ENCODE results near the gene TEX14. TPM values are rescaled to one million over a fixed set of nuclear protein-coding genes. Genes with fewer than 3 reads are reported as not detected.
"Not testable (repeated sequence)": the region's sequence is repeated elsewhere in the genome, so short reads cannot be mapped to it uniquely, and the experiment has no call there.

TEX14 gene
- total and polyA plus RNA-seq, 2 donors (not counting 1 experiment from before 2014, with no cell fraction given): under 0.01 to 0.03 TPM

DNA sequence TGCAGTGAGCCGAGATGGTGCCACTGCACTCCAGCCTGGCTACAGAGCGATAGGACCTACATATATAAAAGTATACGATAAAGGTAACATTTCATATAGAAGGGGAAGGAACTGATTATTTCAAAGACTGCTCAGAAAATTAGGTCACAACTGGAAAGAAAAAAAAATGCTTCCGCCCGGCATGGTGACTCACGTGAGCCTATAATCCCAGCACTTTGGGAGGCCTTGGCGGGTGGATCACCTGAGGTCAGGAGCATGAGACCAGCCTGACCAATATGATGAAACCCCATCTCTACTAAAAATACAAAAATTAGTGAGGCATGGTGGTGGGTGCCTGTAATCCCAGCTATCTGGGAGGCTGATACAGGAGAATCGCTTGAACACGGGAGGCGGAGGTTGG is 7.8 kb downstream of the TEX14 start:
- H3K36me3 ChIP-seq (ENCODE audit: control insufficient read depth, insufficient read depth, low read length): no peaks in the 10 kb centered on the region
- H3K4me3 ChIP-seq (replicated peaks in 1 of 4; ENCODE audit: control extremely low read depth in 1 of 4, insufficient read depth in 1 of 4, low read depth in 3 of 4, low read length in 4 of 4): no peak overlapping the region
- no peak overlapping the region for H3K9ac ChIP-seq (ENCODE audit: insufficient read depth, low read length)
- H2AFZ ChIP-seq (ENCODE audit: low read length): no peak overlapping the region
- DNase-seq (ENCODE audit: low read depth in 2 of 2): no peak
- H3K27ac ChIP-seq (ENCODE audit: insufficient read depth, low read length): no peak overlapping the region
- no peaks in the 10 kb centered on the region for H3K27me3 ChIP-seq (ENCODE audit: control insufficient read depth, insufficient read depth, low read length)
- TF ChIP-seq CTCF (conservative IDR thresholded peaks at IDR 0.05 in 1 of 2, IDR thresholded peaks at IDR 0.05 in 1 of 2; ENCODE audit: low read depth in 1 of 2, low read length in 2 of 2) (no peak), EZH2 (IDR thresholded peaks at IDR 0.05; ENCODE audit: low read length, missing control alignments) (no peak)
- H4K20me1 ChIP-seq (ENCODE audit: control insufficient read depth, extremely low read depth, insufficient read depth, low read length): no peaks in the 10 kb centered on the region
- H3K79me2 ChIP-seq (ENCODE audit: control insufficient read depth, insufficient read depth, low read length): no peaks in the 10 kb centered on the region
- H3K4me1 ChIP-seq (ENCODE audit: control insufficient read depth, extremely low read depth, insufficient read depth, low read length): no peaks in the 10 kb centered on the region
- no peak overlapping the region for H3K4me2 ChIP-seq (ENCODE audit: extremely low read depth, insufficient read depth, low read length)
- no peaks in the 10 kb centered on the region for H3K9me3 ChIP-seq (ENCODE audit: control insufficient read depth, insufficient read depth, low read depth, low read length)

- DNase-seq (ENCODE audit: low read depth in 2 of 2): no peak
- Histone ChIP-seq H3K4me3 (replicated peaks in 1 of 4; ENCODE audit: control extremely low read depth in 1 of 4, insufficient read depth in 1 of 4, low read depth in 3 of 4, low read length in 4 of 4) (no peak overlapping the region), H3K9ac (ENCODE audit: insufficient read depth, low read length) (no peak overlapping the region), H3K4me2 (ENCODE audit: extremely low read depth, insufficient read depth, low read length) (no peak overlapping the region), H3K79me2 (ENCODE audit: control insufficient read depth, insufficient read depth, low read length) (no peaks in the 10 kb centered on the region), H3K27ac (ENCODE audit: insufficient read depth, low read length) (no peak overlapping the region), H4K20me1 (ENCODE audit: control insufficient read depth, extremely low read depth, insufficient read depth, low read length) (no peaks in the 10 kb centered on the region), H3K36me3 (ENCODE audit: control insufficient read depth, insufficient read depth, low read length) (no peaks in the 10 kb centered on the region), H3K4me1 (ENCODE audit: control insufficient read depth, extremely low read depth, insufficient read depth, low read length) (no peaks in the 10 kb centered on the region), H3K9me3 (ENCODE audit: control insufficient read depth, insufficient read depth, low read depth, low read length) (no peaks in the 10 kb centered on the region), H3K27me3 (ENCODE audit: control insufficient read depth, insufficient read depth, low read length) (no peaks in the 10 kb centered on the region), H2AFZ (ENCODE audit: low read length) (no peak overlapping the region)
- TF ChIP-seq CTCF (conservative IDR thresholded peaks at IDR 0.05 in 1 of 2, IDR thresholded peaks at IDR 0.05 in 1 of 2; ENCODE audit: low read depth in 1 of 2, low read length in 2 of 2) (no peak), EZH2 (IDR thresholded peaks at IDR 0.05; ENCODE audit: low read length, missing control alignments) (no peak)
Measured at GRCh38 chr17:58680038-58680369, 11.8 kb downstream of the TEX14 start.

GRCh38 chr17:58679263-58680037 is 12.4 kb downstream of the TEX14 start:
- peak; percentile 33 to 61 for DNase-seq (ENCODE audit: low read depth in 2 of 2)
- no peaks in the 10 kb centered on the region for H3K79me2 ChIP-seq (ENCODE audit: control insufficient read depth, insufficient read depth, low read length)
- no peak overlapping the region for H2AFZ ChIP-seq (ENCODE audit: low read length)
- no peak overlapping the region for H3K27ac ChIP-seq (ENCODE audit: insufficient read depth, low read length)
- H3K4me2 ChIP-seq (ENCODE audit: extremely low read depth, insufficient read depth, low read length): no peak overlapping the region
- no peak overlapping the region for H3K9ac ChIP-seq (ENCODE audit: insufficient read depth, low read length)
- no peaks in the 10 kb centered on the region for H3K9me3 ChIP-seq (ENCODE audit: control insufficient read depth, insufficient read depth, low read depth, low read length)
- no peaks in the 10 kb centered on the region for H3K4me1 ChIP-seq (ENCODE audit: control insufficient read depth, extremely low read depth, insufficient read depth, low read length)
- no peaks in the 10 kb centered on the region for H3K36me3 ChIP-seq (ENCODE audit: control insufficient read depth, insufficient read depth, low read length)
- no peak overlapping the region for H3K4me3 ChIP-seq (replicated peaks in 1 of 4; ENCODE audit: control extremely low read depth in 1 of 4, insufficient read depth in 1 of 4, low read depth in 3 of 4, low read length in 4 of 4)
- TF ChIP-seq EZH2 (IDR thresholded peaks at IDR 0.05; ENCODE audit: low read length, missing control alignments) (no peak), CTCF (conservative IDR thresholded peaks at IDR 0.05 in 1 of 2, IDR thresholded peaks at IDR 0.05 in 1 of 2; ENCODE audit: low read depth in 1 of 2, low read length in 2 of 2) (no peak)
- H4K20me1 ChIP-seq (ENCODE audit: control insufficient read depth, extremely low read depth, insufficient read depth, low read length): no peaks in the 10 kb centered on the region
- no peaks in the 10 kb centered on the region for H3K27me3 ChIP-seq (ENCODE audit: control insufficient read depth, insufficient read depth, low read length)

- not testable (repeated sequence) for H3K79me2 ChIP-seq (ENCODE audit: control insufficient read depth, insufficient read depth, low read length); H2AFZ ChIP-seq (ENCODE audit: low read length); H4K20me1 ChIP-seq (ENCODE audit: control insufficient read depth, extremely low read depth, insufficient read depth, low read length); H3K9ac ChIP-seq (ENCODE audit: insufficient read depth, low read length); H3K36me3 ChIP-seq (ENCODE audit: control insufficient read depth, insufficient read depth, low read length); H3K4me1 ChIP-seq (ENCODE audit: control insufficient read depth, extremely low read depth, insufficient read depth, low read length); H3K27me3 ChIP-seq (ENCODE audit: control insufficient read depth, insufficient read depth, low read length); H3K27ac ChIP-seq (ENCODE audit: insufficient read depth, low read length); DNase-seq (ENCODE audit: low read depth in 2 of 2); H3K9me3 ChIP-seq (ENCODE audit: control insufficient read depth, insufficient read depth, low read depth, low read length); H3K4me3 ChIP-seq (replicated peaks in 1 of 4; ENCODE audit: control extremely low read depth in 1 of 4, insufficient read depth in 1 of 4, low read depth in 3 of 4, low read length in 4 of 4); H3K4me2 ChIP-seq (ENCODE audit: extremely low read depth, insufficient read depth, low read length)
Measured at GRCh38 chr17:58678287-58678686, 13.6 kb downstream of the TEX14 start.

Data from fibroblast of lung (primary cell).